Middle frontal gyrus (tissue), 1 donor: Measurements from ENCODE around the gene THAP8.
A peak's percentile ranks its signal among the peaks of the same experiment; 100 is the strongest.

Experiments
- DNase-seq: peaks from one replicate; pipeline ENCODE4 v3.0.0-alpha.2; 2015; ENCODE audit warnings: low spot score; ENCODE audit errors: extremely low spot score

Gene THAP8

GRCh38 chr19:36030264-36031148 is 23.6 kb downstream of the THAP8 start:
- no peak for DNase-seq

- peak; percentile 50 for DNase-seq
Measured at GRCh38 chr19:36028313-36029041, 25.6 kb downstream of the THAP8 start.

GRCh38 chr19:36027696-36028095 is 26.4 kb downstream of the THAP8 start:
- DNase-seq: no peak

GRCh38 chr19:36026091-36026876 is 27.8 kb downstream of the THAP8 start:
- DNase-seq: no peak

- no peak for DNase-seq
Measured at GRCh38 chr19:36025541-36025940, 28.5 kb downstream of the THAP8 start.

- DNase-seq: no peak
Measured at GRCh38 chr19:36023432-36023831, 30.7 kb downstream of the THAP8 start.

- DNase-seq: no peak
Measured at GRCh38 chr19:36019061-36019670, 34.9 kb downstream of the THAP8 start.

- DNase-seq: peak; percentile 98
Measured at GRCh38 chr19:36014012-36014924, 39.8 kb downstream of the THAP8 start, which contains the start of gene ALKBH6. Gene ALKBH6 (minus strand): TSS chr19:36014213. CDS start chr19:36013397, 816 bp downstream.

GRCh38 chr19:36013280-36014011 is 40.6 kb downstream of the THAP8 start:
- DNase-seq: no peak

- no peak for DNase-seq
Measured at GRCh38 chr19:36010402-36010801, 43.7 kb downstream of the THAP8 start.

GRCh38 chr19:36009633-36010379 is 44.3 kb downstream of the THAP8 start:
- DNase-seq: no peak

- no peak for DNase-seq
Measured at GRCh38 chr19:36009220-36009619, 44.9 kb downstream of the THAP8 start.

- DNase-seq: no peak
Measured at GRCh38 chr19:36008336-36008978, 45.6 kb downstream of the THAP8 start, which contains the start of gene SYNE4. Gene SYNE4 (minus strand): TSS chr19:36008813. CDS start chr19:36008681, 132 bp downstream.

GRCh38 chr19:36006955-36007354 is 47.1 kb downstream of the THAP8 start:
- DNase-seq: no peak

- DNase-seq: no peak
Measured at GRCh38 chr19:36003284-36003683, 50.8 kb downstream of the THAP8 start.

- DNase-seq: no peak
Measured at GRCh38 chr19:36001605-36002004, 52.5 kb downstream of the THAP8 start.

GRCh38 chr19:35996777-35997176 is 57.3 kb downstream of the THAP8 start:
- no peak for DNase-seq
